Measurements from ENCODE around the gene TEX29. TPM values are rescaled to one million over a fixed set of nuclear protein-coding genes. Genes with fewer than 3 reads are reported as not detected.

TEX29 gene
- total RNA-seq, 2 donors from 2014 or later = 0.52 TPM; not detected in 1

DNA sequence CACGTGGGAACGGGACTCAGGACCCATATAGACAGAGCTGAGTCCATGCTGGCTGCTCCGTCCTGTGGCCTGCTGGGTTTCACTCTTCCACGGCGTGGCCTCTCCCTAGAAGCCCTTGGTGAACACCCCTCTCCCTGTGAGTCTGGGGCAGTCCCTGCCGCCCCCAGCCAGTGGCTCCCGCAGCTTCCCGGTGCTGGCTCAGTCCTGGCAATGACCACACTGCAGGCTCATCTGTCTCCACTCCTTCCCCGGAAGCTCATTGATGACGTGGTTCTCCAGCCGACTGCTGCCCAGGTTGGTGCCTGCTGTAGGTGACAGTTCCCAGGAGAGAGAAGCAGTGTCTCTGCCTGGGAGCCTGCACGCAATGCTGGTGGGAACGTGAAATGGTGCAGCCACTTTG, 2.1 kb upstream of the TEX29 start:
- Histone ChIP-seq H3K4me1 (no peaks in the 10 kb centered on the region), H3K36me3 (no peaks in the 10 kb centered on the region), H3K9me3 (no peaks in the 10 kb centered on the region), H3K9ac (ENCODE audit: low read depth in 2 of 2, low read length in 2 of 2) (no peak overlapping the region), H3K27ac (no peak overlapping the region), H3K27me3 (no peaks in the 10 kb centered on the region), H3K4me3 (no peak overlapping the region)
- no peak for DNase-seq
- intact Hi-C loops (cut with DNase I) = no loop called here
- TF ChIP-seq, protein P1, sequence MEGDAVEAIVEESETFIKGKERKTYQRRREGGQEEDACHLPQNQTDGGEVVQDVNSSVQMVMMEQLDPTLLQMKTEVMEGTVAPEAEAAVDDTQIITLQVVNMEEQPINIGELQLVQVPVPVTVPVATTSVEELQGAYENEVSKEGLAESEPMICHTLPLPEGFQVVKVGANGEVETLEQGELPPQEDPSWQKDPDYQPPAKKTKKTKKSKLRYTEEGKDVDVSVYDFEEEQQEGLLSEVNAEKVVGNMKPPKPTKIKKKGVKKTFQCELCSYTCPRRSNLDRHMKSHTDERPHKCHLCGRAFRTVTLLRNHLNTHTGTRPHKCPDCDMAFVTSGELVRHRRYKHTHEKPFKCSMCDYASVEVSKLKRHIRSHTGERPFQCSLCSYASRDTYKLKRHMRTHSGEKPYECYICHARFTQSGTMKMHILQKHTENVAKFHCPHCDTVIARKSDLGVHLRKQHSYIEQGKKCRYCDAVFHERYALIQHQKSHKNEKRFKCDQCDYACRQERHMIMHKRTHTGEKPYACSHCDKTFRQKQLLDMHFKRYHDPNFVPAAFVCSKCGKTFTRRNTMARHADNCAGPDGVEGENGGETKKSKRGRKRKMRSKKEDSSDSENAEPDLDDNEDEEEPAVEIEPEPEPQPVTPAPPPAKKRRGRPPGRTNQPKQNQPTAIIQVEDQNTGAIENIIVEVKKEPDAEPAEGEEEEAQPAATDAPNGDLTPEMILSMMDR (IDR thresholded peaks at IDR 0.05) = no peak

DNA sequence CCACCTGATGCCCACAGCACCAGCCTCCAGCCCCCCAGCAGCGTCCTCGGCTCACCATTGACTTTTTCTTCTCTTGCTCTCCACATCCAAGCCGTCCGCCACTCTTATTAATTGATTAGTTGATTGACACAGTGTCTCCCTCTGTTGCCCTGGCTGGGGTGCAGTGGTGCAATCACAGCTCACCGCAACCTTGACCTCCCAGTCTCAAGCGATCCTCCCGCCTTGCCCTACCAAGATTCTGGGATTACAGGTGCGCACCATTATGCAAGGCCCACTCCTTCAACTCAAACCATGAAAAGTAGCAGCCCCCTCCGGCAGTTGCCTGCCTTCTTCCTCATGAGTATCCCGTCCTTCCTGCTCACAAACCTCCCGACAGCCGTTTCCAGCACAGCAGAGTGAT, 921 bp upstream of the TEX29 start:
- intact Hi-C loops (cut with DNase I) = no loop called here
- H3K4me3 ChIP-seq = no peak overlapping the region
- no peak for DNase-seq

DNA sequence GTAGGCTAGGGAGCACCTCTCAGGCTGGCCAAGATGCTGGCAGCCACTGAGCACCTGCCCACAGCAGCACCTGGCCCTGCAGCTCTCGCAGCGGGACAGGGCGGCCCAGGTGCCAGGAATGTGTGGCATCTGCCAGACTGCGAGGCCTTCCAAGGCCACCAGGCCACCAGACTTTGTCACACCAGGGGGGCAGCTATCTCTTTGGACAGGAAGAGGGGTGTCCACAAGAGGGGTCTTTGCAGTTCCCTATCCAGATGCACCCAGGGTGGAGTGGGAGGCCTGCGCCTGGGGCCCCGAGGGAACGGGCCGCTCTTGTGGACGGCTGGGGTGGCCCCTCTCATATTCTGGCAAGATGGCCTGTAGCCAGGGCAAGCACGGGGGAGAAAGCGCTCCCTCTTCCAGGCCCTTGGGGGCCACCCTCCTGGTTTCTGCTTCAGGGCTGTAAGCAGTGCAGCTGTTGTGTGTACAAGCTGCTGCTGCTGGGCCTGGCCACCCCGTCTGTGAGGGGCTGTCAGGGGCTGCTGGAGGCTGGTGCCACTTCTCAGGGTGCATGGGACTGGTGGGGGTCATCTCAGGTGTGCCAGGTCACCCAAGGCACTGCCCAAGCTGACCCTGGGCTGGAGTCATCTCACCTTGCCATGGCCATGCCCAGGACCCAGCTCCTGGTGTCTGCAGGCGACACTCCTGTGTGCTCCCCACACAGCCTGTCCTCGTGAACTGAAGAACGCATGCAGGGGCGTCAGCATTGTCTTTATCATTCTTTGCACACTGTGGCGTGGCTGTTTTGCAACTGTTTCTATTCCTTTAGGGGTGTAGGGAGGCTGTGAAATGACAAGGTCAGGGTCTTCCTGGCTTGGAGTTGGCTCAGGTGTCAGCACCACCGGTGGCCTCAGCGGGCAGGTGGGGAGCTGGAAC, 1.8 kb downstream of the TEX29 start:
- TF ChIP-seq, protein P1 (IDR thresholded peaks at IDR 0.05) = no peak
- H3K36me3 ChIP-seq = no peaks in the 10 kb centered on the region
- intact Hi-C loops (cut with DNase I) = no loop called here
- no peaks in the 10 kb centered on the region for H3K4me1 ChIP-seq
- H3K27me3 ChIP-seq = no peaks in the 10 kb centered on the region
- DNase-seq = no peak
- H3K9me3 ChIP-seq = no peaks in the 10 kb centered on the region
- no peak overlapping the region for H3K27ac ChIP-seq
- H3K9ac ChIP-seq (ENCODE audit: low read depth in 2 of 2, low read length in 2 of 2) = no peak overlapping the region
- H3K4me3 ChIP-seq = no peak overlapping the region

More for the DNA sequence above, 921 bp upstream of the TEX29 start:
- TF ChIP-seq, protein P1 (IDR thresholded peaks at IDR 0.05) = no peak
- Histone ChIP-seq H3K36me3 (no peaks in the 10 kb centered on the region), H3K9ac (ENCODE audit: low read depth in 2 of 2, low read length in 2 of 2) (no peak overlapping the region), H3K9me3 (no peaks in the 10 kb centered on the region), H3K27me3 (no peaks in the 10 kb centered on the region), H3K27ac (no peak overlapping the region), H3K4me1 (no peaks in the 10 kb centered on the region)

DNA sequence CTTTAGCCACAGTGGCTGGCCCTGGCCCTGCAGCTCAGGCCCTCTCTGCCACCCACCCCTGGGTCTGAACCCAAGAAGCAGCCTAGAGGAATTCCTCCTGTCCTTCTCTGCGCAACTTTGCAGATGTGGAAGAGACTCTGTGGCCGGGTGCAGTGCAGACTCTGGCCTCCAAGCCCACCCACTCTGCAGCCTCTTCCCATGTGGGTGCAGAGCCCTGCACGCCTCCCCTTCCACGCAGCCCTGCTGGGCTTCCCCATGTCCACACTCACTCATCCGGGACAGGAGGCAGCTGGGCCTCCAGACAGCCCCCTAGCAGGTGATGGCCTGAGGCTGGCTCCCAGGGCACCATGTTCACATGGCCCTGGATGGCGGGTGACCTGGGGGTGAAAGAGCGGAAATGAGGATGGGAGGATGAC, 2.5 kb downstream of the TEX29 start:
- Histone ChIP-seq H3K9ac (ENCODE audit: low read depth in 2 of 2, low read length in 2 of 2) (no peak overlapping the region), H3K27me3 (no peaks in the 10 kb centered on the region), H3K4me3 (no peak overlapping the region), H3K9me3 (no peaks in the 10 kb centered on the region), H3K4me1 (no peaks in the 10 kb centered on the region), H3K36me3 (no peaks in the 10 kb centered on the region), H3K27ac (no peak overlapping the region)
- intact Hi-C loops (cut with DNase I) = no loop called here
- DNase-seq = no peak
- TF ChIP-seq, protein P1 (IDR thresholded peaks at IDR 0.05) = no peak

DNA sequence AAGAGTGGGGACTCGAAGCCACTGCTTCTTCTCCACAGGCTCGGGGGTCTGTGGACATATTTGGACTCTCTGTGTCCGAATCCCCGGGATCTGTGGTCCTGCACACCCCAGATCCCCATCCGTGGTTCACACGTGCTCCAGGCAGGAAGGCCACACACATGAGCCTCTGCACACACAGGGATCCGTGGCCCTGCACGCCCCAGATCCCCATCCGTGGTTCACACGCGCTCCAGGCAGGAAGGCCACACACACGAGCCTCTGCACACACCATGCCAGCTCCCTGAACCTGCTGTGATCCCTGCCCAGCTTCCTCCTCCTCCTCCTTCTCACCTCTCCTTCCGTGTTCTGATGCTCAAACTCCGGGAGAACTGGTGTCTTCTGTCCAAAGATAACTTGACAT, 3.1 kb downstream of the TEX29 start:
- TF ChIP-seq, protein P1 (IDR thresholded peaks at IDR 0.05) = no peak
- no peaks in the 10 kb centered on the region for H3K4me1 ChIP-seq
- intact Hi-C loops (cut with DNase I) = no loop called here
- H3K27me3 ChIP-seq = no peaks in the 10 kb centered on the region
- no peak overlapping the region for H3K27ac ChIP-seq
- DNase-seq = no peak
- no peak overlapping the region for H3K9ac ChIP-seq (ENCODE audit: low read depth in 2 of 2, low read length in 2 of 2)
- no peaks in the 10 kb centered on the region for H3K9me3 ChIP-seq
- no peak overlapping the region for H3K4me3 ChIP-seq
- H3K36me3 ChIP-seq = no peaks in the 10 kb centered on the region
